ENCODE data around the gene TACC2.

Gene TACC2

DNA sequence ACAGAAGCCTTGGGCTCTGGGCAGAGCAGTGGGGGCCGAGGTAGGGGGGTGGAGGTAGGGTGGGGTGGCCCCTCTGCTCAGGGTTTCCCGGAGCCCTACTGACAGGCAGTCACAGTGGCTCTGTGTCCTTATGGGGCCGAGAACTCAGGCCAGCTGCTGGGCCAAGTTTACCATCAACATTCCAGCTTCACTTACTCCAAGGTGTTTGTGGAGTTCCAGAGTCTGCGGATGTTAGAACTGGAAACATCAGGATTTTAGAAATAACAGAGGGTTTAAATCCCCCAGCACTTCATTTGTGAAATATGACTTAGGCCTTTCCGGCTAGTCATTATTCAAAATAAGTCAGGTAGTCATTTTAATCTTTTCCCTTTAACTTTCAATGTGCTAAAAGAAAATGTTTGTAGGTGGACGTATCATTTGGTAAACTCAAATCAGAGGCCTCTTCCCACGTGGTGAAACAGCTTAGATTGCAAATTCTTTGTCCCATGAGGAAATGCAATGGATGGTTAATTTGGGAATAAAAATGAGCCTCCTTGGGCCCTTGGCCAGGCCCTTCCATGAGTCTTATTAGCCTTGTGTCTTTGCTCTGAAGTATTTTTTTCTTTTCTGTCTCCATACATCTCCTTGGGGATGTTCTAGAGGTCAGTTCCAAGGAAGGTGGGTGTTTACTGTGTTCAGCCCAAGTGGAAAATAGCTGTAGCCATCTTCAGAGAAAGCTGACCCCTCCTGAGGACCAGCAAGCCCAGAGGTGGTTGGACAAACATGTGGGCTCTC, 182.5 kb downstream of the TACC2 start:
- no peak for DNase-seq

DNA sequence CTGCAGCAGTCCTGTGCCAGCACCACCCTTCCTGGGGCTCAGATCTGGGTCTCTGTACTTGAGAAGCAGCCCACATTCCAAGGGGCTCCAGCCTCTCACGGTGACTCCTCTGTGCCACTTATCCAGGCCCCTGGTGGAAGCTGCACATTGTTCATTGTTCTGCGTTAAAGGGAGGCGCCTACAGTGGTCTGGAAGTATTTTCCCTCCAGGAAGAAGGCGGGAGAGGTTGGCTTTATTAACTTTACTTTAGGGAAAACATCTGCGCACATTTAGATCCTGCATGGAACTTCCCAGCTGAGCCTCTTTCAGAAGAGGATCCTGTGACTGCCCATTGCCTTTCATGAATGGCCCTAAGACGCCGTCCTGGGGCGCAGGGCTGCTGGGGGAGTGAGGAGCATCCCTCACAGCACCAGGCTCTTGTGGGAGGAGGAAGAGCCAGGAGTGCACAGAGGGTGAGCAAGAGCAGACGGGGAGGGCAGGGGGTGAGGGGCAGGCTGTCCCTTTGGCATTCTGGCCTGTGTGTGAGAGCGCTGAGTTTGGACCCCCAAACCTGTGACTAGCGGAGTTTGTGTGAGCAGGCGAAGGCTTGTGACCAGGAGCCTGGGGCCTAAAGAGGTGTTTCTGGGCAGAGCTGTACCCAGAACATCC, 183.5 kb downstream of the TACC2 start:
- DNase-seq: no peak

DNA sequence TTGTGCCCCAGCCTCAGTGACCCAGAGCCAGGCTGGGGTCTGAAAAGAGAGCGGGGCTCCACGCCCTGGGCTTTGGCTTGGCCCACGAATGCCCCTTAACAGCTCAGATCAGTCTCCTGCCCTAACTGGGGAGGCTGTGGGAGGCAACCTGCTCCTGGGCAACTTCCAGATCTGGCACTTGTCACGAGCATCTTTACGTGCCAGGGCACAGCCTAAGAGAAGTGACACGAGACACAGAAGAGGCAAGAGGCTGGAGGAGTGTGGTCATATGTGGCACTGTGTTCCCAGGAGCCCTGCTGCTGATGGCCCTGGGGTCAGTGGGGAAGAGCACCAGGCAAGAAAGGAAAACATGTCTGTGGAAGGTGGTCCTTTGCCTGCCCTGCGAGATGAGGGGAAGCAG, 184.4 kb downstream of the TACC2 start:
- DNase-seq: no peak

GRCh38 chr10:122173766-122174435, 184.9 kb downstream of the TACC2 start:
- DNase-seq: no peak

- no peak for DNase-seq
These were observed 187.6 kb downstream of the TACC2 start for GRCh38 chr10:122176232-122177213.

- no peak for DNase-seq
These were observed 189.7 kb downstream of the TACC2 start for GRCh38 chr10:122178655-122179054.

DNA sequence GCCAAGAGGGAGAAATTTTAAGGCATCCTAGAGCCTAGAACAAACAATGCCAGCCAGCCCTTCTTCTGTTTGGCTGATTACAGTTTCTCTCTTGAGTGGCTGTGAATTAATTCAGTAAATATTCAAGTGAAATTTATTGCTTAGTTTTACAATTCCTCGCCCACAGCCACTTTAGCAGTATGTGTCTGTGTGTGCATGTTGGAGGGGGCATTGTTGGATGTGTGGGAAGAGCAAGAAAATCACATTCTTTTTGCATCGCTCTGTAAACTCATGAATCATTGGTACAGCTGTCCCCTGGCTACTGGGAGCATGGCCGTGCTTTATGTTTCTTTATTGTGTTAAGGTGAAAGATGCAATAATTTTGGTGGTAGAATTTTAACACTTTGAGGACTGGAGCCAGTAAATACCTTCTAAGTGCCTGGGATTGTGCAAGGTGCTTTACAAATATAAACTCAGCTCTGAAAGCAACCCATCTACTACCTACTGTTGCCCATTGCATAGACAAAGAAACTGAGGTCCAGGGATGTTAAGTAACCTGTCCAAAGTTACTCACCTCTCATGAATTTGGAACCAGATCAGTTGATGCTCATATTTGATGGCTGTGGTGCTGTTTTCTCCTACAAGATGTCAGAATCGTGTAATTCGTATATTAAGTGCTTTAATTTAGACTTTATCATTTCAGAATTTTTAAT, 192.2 kb downstream of the TACC2 start:
- DNase-seq: peak in 2 of 3 experiments; percentile 7 to 53

- no peak for DNase-seq
These were observed 192.9 kb downstream of the TACC2 start for GRCh38 chr10:122181876-122182275.

DNA sequence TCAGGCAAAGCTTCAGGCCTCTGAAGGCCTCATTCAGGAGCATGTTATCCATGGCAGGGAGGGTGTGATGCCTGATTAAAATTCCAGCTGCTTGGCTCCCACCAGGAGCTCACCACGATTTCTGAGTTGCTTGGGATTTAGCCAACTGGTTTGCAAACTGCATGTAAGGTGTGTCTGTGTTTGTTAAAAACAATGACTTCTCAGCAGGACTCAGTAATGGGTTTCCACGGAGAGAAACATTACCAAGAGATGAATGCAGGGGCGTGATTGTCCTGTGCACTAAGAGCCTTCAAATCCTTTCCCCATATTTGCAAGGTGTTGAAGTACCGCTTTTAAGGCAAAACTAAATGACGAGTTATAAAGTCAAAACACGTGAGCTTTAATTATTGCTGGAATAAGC, 193.3 kb downstream of the TACC2 start:
- peak; percentile 38 to 81 (median 39) for DNase-seq

GRCh38 chr10:122184254-122184653, 195.3 kb downstream of the TACC2 start:
- no peak for DNase-seq

DNA sequence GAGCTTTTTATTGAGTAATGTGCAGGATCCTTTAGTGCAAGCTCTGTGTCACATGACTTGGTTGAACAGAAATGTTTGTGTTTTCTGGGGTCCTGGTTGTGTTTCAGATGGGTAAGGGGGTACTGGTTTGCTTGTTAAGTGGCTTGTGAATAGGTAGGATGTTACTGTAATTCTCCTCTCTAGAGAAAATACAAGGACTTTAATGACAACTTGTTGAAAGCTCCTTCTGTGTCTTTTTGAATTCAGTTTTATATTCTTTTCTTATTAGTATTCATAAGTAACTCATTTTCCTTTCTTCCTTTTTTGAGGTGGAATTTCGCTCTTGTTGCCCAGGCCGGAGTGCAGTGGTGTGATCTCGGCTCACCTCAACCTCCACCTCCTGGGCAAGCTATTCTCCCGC, 196.7 kb downstream of the TACC2 start:
- no peak for DNase-seq

- no peak for DNase-seq
These were observed 198.2 kb downstream of the TACC2 start for GRCh38 chr10:122186816-122187810.

GRCh38 chr10:122188706-122189105, 199.7 kb downstream of the TACC2 start:
- DNase-seq: no peak

DNA sequence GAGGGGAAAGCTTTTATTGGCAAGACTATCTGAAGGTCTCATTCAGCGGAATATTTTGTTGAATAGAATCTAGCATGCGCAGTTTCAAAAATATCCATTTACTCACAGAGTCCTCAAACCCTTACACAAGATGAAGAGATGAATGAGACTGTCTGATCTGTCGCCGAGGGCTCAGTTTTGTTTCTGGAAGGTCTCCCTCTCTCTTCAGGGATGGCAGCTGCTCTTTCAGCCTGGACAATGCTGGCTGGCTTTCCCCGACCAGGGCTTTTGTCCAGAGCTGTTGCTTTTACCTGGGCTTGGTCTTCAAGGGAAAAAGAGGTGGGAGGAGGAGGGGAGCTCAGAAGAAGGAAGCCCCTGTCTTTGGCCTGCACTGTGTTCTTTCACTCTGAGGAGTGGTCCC, 200.2 kb downstream of the TACC2 start:
- DNase-seq: no peak

- no peak for DNase-seq
These were observed 201.4 kb downstream of the TACC2 start for GRCh38 chr10:122190176-122190943.

GRCh38 chr10:122191936-122192541, 203.1 kb downstream of the TACC2 start:
- no peak for DNase-seq

- DNase-seq: no peak
These were observed 205.3 kb downstream of the TACC2 start for GRCh38 chr10:122194251-122194650.

DNA sequence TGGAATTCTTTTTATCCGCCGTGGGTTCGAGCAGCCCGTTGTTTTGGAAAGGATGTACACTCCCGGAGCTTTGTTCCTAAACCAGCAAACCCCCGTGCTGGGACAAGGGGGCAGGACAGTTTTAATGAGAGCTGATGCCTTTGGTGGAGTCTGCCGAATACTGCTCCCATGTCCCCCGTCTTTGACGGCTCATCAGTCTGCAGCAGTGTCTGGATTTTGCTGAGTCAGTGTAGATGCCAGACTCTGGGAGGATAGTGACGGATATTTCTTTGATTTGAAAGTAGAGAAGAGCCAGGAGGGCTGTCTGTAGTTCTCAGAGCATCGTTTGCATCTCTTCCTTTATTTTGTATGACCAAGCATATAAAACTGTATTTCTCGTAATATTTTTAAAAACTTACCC, 207.3 kb downstream of the TACC2 start:
- no peak for DNase-seq

DNA sequence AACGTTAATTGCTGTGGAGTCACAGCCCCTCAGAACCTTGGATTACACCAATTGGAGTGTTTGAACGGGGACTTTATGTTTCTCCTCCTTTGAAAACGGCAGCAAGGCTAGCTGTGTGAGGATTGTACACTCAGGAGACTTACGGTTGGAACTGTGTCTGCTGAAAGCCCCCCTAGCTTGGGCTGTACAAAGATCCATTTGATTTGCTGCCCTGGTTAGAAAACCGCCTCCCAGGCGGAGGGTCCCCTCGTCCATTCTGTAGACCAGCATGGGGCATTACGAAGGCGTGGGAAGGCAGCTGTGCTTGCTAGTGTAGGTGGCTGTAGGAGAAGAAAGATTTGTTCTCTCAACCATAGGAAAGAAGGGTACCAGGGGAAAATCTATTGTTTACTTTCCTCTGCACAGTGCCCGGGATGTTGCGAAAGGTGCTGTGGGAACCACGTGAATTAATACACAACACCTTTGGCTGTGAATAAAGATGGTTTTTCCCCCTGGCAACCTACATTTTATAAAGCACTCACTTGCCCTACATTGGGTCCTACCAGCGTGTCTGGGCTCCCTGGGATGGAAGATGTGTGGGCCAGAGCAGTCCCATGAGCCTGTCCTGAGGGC, 208.8 kb downstream of the TACC2 start:
- no peak for DNase-seq
